Transverse colon (tissue), 4 donors: ENCODE results near the gene FAM83C. TPM values are rescaled to one million over a fixed set of nuclear protein-coding genes. Genes with fewer than 3 reads are reported as not detected.

ENCODE experiments used
- DNase-seq: peaks from one replicate; pipeline ENCODE4 v3.0.0-alpha.2; 2019
- H3K27ac ChIP-seq, 4 donors: fragments of 200-600 bp; sonication (generic); 2 replicates each; pipeline ENCODE4 v1.5.1; 2016 to 2018; ENCODE audit warnings: inconsistent platforms in 4 of 4
- H3K27me3 ChIP-seq: fragments of 200-600 bp; sonication (generic); 2 replicates; pipeline ENCODE4 v1.5.1; 2017; ENCODE audit warnings: inconsistent platforms
- H3K36me3 ChIP-seq, 4 donors: fragments of 200-600 bp; sonication (generic); 2 replicates each; pipeline ENCODE4 v1.5.1; 2017 to 2019; ENCODE audit warnings: inconsistent platforms in 4 of 4
- H3K4me1 ChIP-seq, 4 donors: fragments of 200-600 bp; sonication (generic); 2 replicates each; pipeline ENCODE4 v1.5.1; 2017 to 2020; ENCODE audit warnings: inconsistent platforms in 4 of 4
- H3K4me3 ChIP-seq, 4 donors: fragments of 200-600 bp; sonication (generic); 1 replicate in 1 of 4; 2 replicates in 3 of 4; pipeline versions ENCODE4 v1.5.1 to v1.6.1; 2017 to 2019; ENCODE audit warnings: inconsistent platforms in 4 of 4
- H3K9me3 ChIP-seq, 2 donors: fragments of 200-600 bp; sonication (generic); 2 replicates each; pipeline ENCODE4 v1.5.1; 2017 to 2019; ENCODE audit warnings: inconsistent platforms in 2 of 2
- CTCF ChIP-seq, 5 experiments: fragments of 200-600 bp in 3 of 5; fragments of 450-650 bp in 2 of 5; sonication (generic) in 3 of 5; IDR thresholded peaks; 1 replicate in 2 of 5; 2 replicates in 3 of 5; pipeline ENCODE4 v1.5.1; 2016 to 2017; ENCODE audit warnings: antibody characterized with exemption in 5 of 5, inconsistent platforms in 3 of 5, mild to moderate bottlenecking in 2 of 5, moderate library complexity in 1 of 5
- EP300 ChIP-seq: sonication (generic); formaldehyde crosslinking; IDR thresholded peaks from one replicate; pipeline ENCODE4 v1.6.1; 2017; ENCODE audit warnings: antibody characterized with exemption, low read depth
- POLR2A ChIP-seq: fragments of 450-650 bp; IDR thresholded peaks from one replicate; pipeline ENCODE4 v1.6.1; 2016; ENCODE audit warnings: antibody characterized with exemption, mild to moderate bottlenecking, moderate library complexity
- POLR2AphosphoS5 ChIP-seq, 3 donors: sonication (generic); formaldehyde crosslinking; IDR thresholded peaks; one replicate each; pipeline ENCODE4 v1.6.1; 2016; ENCODE audit warnings: antibody characterized with exemption in 3 of 3
- WGBS, 2 donors: methylation state at CpG; one replicate each; pipeline ENCODE4 v1.1.5; 2018; ENCODE audit warnings: low coverage in 1 of 2; 5-methylcytosine and 5-hydroxymethylcytosine counted together
- in situ Hi-C, 4 donors: fragments of 200-750 bp; cut with MboI; loops; one replicate each; pipeline versions ENCODE4 v1.15.0 to v1.15.1; 2017; ENCODE audit warnings: low sequenced_read_pairs in 3 of 4, low pct_ligation_motif_present in 1 of 4, low pct_unique_long_range_greater_than_20kb in 1 of 4
- intact Hi-C: fragments of 100-400 bp; cut with DNase I; formaldehyde crosslinking; loops from one replicate; pipeline ENCODE4 v1.15.1; 2023; ENCODE audit warnings: low total_unique reads
- total RNA-seq, 4 donors: library from RNA; depleted of rRNA; stranded (reverse); fragments of >200 nt; gene quantifications; one replicate each; pipeline ENCODE4 v1.1.0, GENCODE V29; 2016

The FAM83C gene
- total RNA-seq, 4 donors from 2014 or later, result 0.14 TPM; not detected in 3

- Histone ChIP-seq H3K4me3 (no peak overlapping the region), H3K27me3 (no peaks in the 10 kb centered on the region), H3K4me1 (peaks cover 8 to 39% (median 26%) of the 10 kb centered on the region in 4 donors), H3K9me3 (no peaks in the 10 kb centered on the region), H3K36me3 (no peaks in the 10 kb centered on the region), H3K27ac (peak overlapping the region; percentile 62 to 72 (median 70))
- TF ChIP-seq CTCF (IDR thresholded peaks at IDR 0.05) (no peak), POLR2AphosphoS5 (IDR thresholded peaks at IDR 0.05) (no peak), EP300 (no peak), POLR2A (no peak)
- in situ Hi-C loops, result no loop called here
- intact Hi-C loops, result loop anchor here (5.0 kb wide), 1 partner anchor 264 kb away; no protein-coding TSS in a partner anchor
- 90 to 100% methylated on average over 1 to 3 of the region's 3 CpGs for WGBS, 2 donors
- DNase-seq, result no peak
Measured at GRCh38 chr20:35326740-35327073, 34.5 kb upstream of the FAM83C start.

GRCh38 chr20:35326021-35326739, 34.0 kb upstream of the FAM83C start:
- TF ChIP-seq POLR2AphosphoS5 (IDR thresholded peaks at IDR 0.05) (no peak), EP300 (no peak), POLR2A (no peak), CTCF (IDR thresholded peaks at IDR 0.05) (no peak)
- H3K36me3 ChIP-seq, result no peaks in the 10 kb centered on the region
- no peak overlapping the region for H3K4me3 ChIP-seq
- in situ Hi-C loops, result no loop called here
- H3K9me3 ChIP-seq, result no peaks in the 10 kb centered on the region
- WGBS, 2 donors, result 62 to 79% methylated on average over 7 to 11 of the region's 11 CpGs
- intact Hi-C loops, result loop anchor here (5.0 kb wide), 1 partner anchor 264 kb away; no protein-coding TSS in a partner anchor
- H3K4me1 ChIP-seq, result peaks cover 8 to 39% (median 26%) of the 10 kb centered on the region in 4 donors
- no peaks in the 10 kb centered on the region for H3K27me3 ChIP-seq
- H3K27ac ChIP-seq, result peak overlapping the region; percentile 62 to 72 (median 70)
- no peak for DNase-seq

GRCh38 chr20:35325401-35325800, 33.2 kb upstream of the FAM83C start:
- no peaks in the 10 kb centered on the region for H3K36me3 ChIP-seq
- TF ChIP-seq POLR2AphosphoS5 (IDR thresholded peaks at IDR 0.05) (no peak), POLR2A (no peak), CTCF (IDR thresholded peaks at IDR 0.05) (no peak), EP300 (no peak)
- in situ Hi-C loops, result no loop called here
- H3K9me3 ChIP-seq, result no peaks in the 10 kb centered on the region
- 50 to 56% methylated on average over 6 of the region's 6 CpGs for WGBS, 2 donors
- H3K27me3 ChIP-seq, result no peaks in the 10 kb centered on the region
- intact Hi-C loops, result loop anchor here (5.0 kb wide), 1 partner anchor 263 kb away; no protein-coding TSS in a partner anchor
- peak overlapping the region; percentile 62 to 72 (median 70) for H3K27ac ChIP-seq
- H3K4me3 ChIP-seq, result no peak overlapping the region
- no peak for DNase-seq
- peaks cover 9 to 39% (median 29%) of the 10 kb centered on the region in 4 donors for H3K4me1 ChIP-seq

GRCh38 chr20:35320396-35321126, 28.3 kb upstream of the FAM83C start:
- H3K27ac ChIP-seq, result peak overlapping the region; percentile 80 to 88 (median 83)
- in situ Hi-C loops, result no loop called here
- DNase-seq, result no peak
- no peak overlapping the region for H3K4me3 ChIP-seq
- no peaks in the 10 kb centered on the region for H3K9me3 ChIP-seq
- WGBS, 2 donors, result 93% methylated on average over 3 of the region's 3 CpGs; no CpG with 5 or more reads in 1 of the 2 donors
- H3K36me3 ChIP-seq, result no peaks in the 10 kb centered on the region
- intact Hi-C loops, result loop anchor here (1.0 kb wide), 1 partner anchor 40 kb away; no protein-coding TSS in a partner anchor
- no peak for TF ChIP-seq POLR2AphosphoS5 (IDR thresholded peaks at IDR 0.05)
- H3K27me3 ChIP-seq, result no peaks in the 10 kb centered on the region
- peaks cover 20 to 35% (median 32%) of the 10 kb centered on the region in 4 donors for H3K4me1 ChIP-seq
